Esophagus squamous epithelium (tissue), 5 donors: ENCODE data around the gene LDB3. TPM values are rescaled to one million over a fixed set of nuclear protein-coding genes. Genes with fewer than 3 reads are reported as not detected.

Source experiments
- DNase-seq: peaks from one replicate; lab custom pipeline; 2025; lab: John Stamatoyannopoulos, UW
- H3K27ac ChIP-seq, 4 donors: fragments of 200-600 bp; sonication (generic); one replicate each; pipeline ENCODE4 v1.5.1; 2016 to 2019; ENCODE audit warnings: mild to moderate bottlenecking in 1 of 4
- H3K27me3 ChIP-seq, 4 donors: fragments of 200-600 bp; sonication (generic); 1 replicate in 3 of 4; 2 replicates in 1 of 4; pipeline versions ENCODE4 v1.5.1 to v1.6.0; 2017 to 2021; ENCODE audit warnings: antibody characterized with exemption in 1 of 4
- H3K36me3 ChIP-seq, 3 donors: fragments of 200-600 bp; sonication (generic); one replicate each; pipeline ENCODE4 v1.5.1; 2016 to 2019
- H3K4me1 ChIP-seq, 3 donors: fragments of 200-600 bp; sonication (generic); one replicate each; pipeline ENCODE4 v1.5.1; 2017 to 2019
- H3K4me3 ChIP-seq, 4 donors: fragments of 200-600 bp; sonication (generic); 1 replicate in 3 of 4; 2 replicates in 1 of 4; pipeline ENCODE4 v1.5.1; 2016 to 2019; ENCODE audit warnings: mild to moderate bottlenecking in 2 of 4, moderate library complexity in 1 of 4
- H3K9me3 ChIP-seq, 3 donors: fragments of 200-600 bp; sonication (generic); one replicate each; pipeline ENCODE4 v1.5.1; 2016 to 2019
- CTCF ChIP-seq, 6 experiments: fragments of 450-650 bp in 4 of 6; fragments of 200-600 bp in 2 of 6; sonication (generic) in 2 of 6; IDR thresholded peaks; one replicate each; pipeline ENCODE4 v1.5.1; 2016 to 2019; ENCODE audit warnings: antibody characterized with exemption in 6 of 6, mild to moderate bottlenecking in 4 of 6, moderate library complexity in 4 of 6
- POLR2A ChIP-seq, 4 donors: fragments of 450-650 bp; IDR thresholded peaks; one replicate each; pipeline ENCODE4 v1.6.1; 2017; ENCODE audit warnings: antibody characterized with exemption in 4 of 4, mild to moderate bottlenecking in 4 of 4, moderate library complexity in 3 of 4
- WGBS, 2 donors: methylation state at CpG; one replicate each; pipeline ENCODE4 v1.1.5; 2018; 5-methylcytosine and 5-hydroxymethylcytosine counted together
- intact Hi-C: fragments of 100-400 bp; cut with DNase I; formaldehyde crosslinking; loops from one replicate; pipeline ENCODE4 v1.15.0; 2022
- total RNA-seq, 4 donors: library from RNA; depleted of rRNA; stranded (reverse); fragments of >200 nt; gene quantifications; one replicate each; pipeline ENCODE4 v1.1.0, GENCODE V29; 2016
- donor health status: DM: yes; HTN: yes; CAD: no.

The LDB3 gene
- total RNA-seq, 4 donors from 2014 or later: 0.09 to 3.4 (median 0.35) TPM

GRCh38 chr10:86664341-86665217, 3.7 kb upstream of the LDB3 start:
- DNase-seq: no peak
- Histone ChIP-seq H3K27me3 (peaks cover 0 to 20% (median 0%) of the 10 kb centered on the region in 4 donors), H3K27ac (peak overlapping the region in 3 of 4 donors; percentile 38 to 85 (median 49)), H3K4me3 (no peak overlapping the region), H3K36me3 (no peaks in the 10 kb centered on the region), H3K4me1 (peaks cover 0 to 37% (median 5%) of the 10 kb centered on the region in 3 donors), H3K9me3 (no peaks in the 10 kb centered on the region)
- WGBS, 2 donors: 61 to 62% methylated on average over 6 to 9 of the region's 13 CpGs
- intact Hi-C loops: no loop called here
- TF ChIP-seq CTCF (IDR thresholded peaks at IDR 0.05) (no peak), POLR2A (IDR thresholded peaks at IDR 0.05) (no peak)

GRCh38 chr10:86665218-86665607, 3.1 kb upstream of the LDB3 start:
- peaks cover 0 to 22% (median 0%) of the 10 kb centered on the region in 4 donors for H3K27me3 ChIP-seq
- DNase-seq: no peak
- no peaks in the 10 kb centered on the region for H3K9me3 ChIP-seq
- no peaks in the 10 kb centered on the region for H3K36me3 ChIP-seq
- TF ChIP-seq CTCF (IDR thresholded peaks at IDR 0.05) (no peak), POLR2A (IDR thresholded peaks at IDR 0.05) (no peak)
- H3K4me3 ChIP-seq: no peak overlapping the region
- intact Hi-C loops: no loop called here
- H3K27ac ChIP-seq: peak overlapping the region in 3 of 4 donors; percentile 13 to 85 (median 39)
- 60 to 82% methylated on average over 7 of the region's 7 CpGs for WGBS, 2 donors
- H3K4me1 ChIP-seq: peaks cover 0 to 37% (median 5%) of the 10 kb centered on the region in 3 donors

- H3K27me3 ChIP-seq: peaks cover 0 to 22% (median 0%) of the 10 kb centered on the region in 4 donors
- H3K4me1 ChIP-seq: peaks cover 0 to 36% (median 5%) of the 10 kb centered on the region in 3 donors
- no peak for DNase-seq
- H3K9me3 ChIP-seq: no peaks in the 10 kb centered on the region
- no peaks in the 10 kb centered on the region for H3K36me3 ChIP-seq
- H3K27ac ChIP-seq: peak overlapping the region in 3 of 4 donors; percentile 13 to 85 (median 39)
- intact Hi-C loops: no loop called here
- WGBS, 2 donors: 70 to 75% methylated on average over 8 to 11 of the region's 12 CpGs
- TF ChIP-seq CTCF (IDR thresholded peaks at IDR 0.05) (no peak), POLR2A (IDR thresholded peaks at IDR 0.05) (no peak)
- H3K4me3 ChIP-seq: no peak overlapping the region
Observed at GRCh38 chr10:86665868-86666267, 2.4 kb upstream of the LDB3 start.

GRCh38 chr10:86666538-86666937, 1.8 kb upstream of the LDB3 start:
- 92 to 100% methylated on average over 1 to 7 of the region's 7 CpGs for WGBS, 2 donors
- Histone ChIP-seq H3K4me1 (peaks cover 5 to 36% (median 6%) of the 10 kb centered on the region in 3 donors), H3K4me3 (peak overlapping the region in 2 of 4 donors; percentile 24 to 37), H3K36me3 (no peaks in the 10 kb centered on the region), H3K9me3 (no peaks in the 10 kb centered on the region), H3K27ac (peak overlapping the region in 3 of 4 donors; percentile 82 to 90 (median 85)), H3K27me3 (peaks cover 0 to 22% (median 0%) of the 10 kb centered on the region in 4 donors)
- intact Hi-C loops: no loop called here
- DNase-seq: no peak
- TF ChIP-seq POLR2A (IDR thresholded peaks at IDR 0.05) (no peak), CTCF (IDR thresholded peaks at IDR 0.05) (no peak)
